Ramos (cell line): ENCODE measurements around the gene FANK1.
"Not testable (repeated sequence)": the region's sequence is repeated elsewhere in the genome, so short reads cannot be mapped to it uniquely, and the experiment has no call there.

ENCODE experiments used
- in situ Hi-C: fragments of 300-500 bp; cut with MboI; formaldehyde crosslinking; loops from one replicate; pipeline ENCODE4 v1.14.3; 2022; ENCODE audit warnings: low sequenced_read_pairs; ENCODE audit not compliant: unreplicated experiment

FANK1 gene

DNA sequence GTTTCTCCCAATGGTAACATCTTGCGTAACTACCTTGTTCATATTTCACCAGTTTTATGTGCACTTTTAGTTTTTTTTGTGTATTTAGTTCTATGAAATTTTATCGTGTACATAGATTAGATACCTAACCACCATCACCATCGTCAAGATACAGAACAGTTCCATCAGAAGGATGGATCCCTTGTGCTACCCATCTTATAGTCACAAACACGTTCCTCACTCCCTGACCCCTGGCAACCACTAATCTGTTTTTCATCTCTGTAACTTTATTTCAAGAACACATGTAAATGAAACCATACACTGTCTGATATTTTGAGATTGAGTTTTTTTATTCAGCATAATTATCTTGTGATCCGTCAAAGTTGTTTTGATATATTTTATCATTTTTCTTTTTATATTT is 29.9 kb downstream of the FANK1 start:
- in situ Hi-C loops = no loop called here

DNA sequence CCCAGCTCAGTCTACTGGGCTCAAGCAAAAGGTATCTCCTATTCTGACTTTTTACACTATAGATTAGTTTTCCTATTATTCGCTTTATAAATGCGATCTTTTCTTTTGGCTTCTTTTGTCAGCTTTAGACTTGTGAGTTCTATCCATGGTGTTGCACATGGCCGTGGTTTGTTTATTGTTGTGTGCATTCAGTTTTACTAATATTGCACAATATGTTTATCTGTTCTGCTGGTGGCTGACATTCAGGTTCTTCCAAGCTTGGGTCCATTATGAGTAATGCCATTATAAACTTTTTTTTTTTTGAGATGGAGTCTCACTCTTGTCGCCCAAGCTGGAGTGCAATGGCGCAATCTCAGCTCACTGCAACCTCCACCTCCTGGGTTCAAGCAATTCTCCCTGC is 30.9 kb downstream of the FANK1 start:
- in situ Hi-C loops = not testable (repeated sequence)

DNA sequence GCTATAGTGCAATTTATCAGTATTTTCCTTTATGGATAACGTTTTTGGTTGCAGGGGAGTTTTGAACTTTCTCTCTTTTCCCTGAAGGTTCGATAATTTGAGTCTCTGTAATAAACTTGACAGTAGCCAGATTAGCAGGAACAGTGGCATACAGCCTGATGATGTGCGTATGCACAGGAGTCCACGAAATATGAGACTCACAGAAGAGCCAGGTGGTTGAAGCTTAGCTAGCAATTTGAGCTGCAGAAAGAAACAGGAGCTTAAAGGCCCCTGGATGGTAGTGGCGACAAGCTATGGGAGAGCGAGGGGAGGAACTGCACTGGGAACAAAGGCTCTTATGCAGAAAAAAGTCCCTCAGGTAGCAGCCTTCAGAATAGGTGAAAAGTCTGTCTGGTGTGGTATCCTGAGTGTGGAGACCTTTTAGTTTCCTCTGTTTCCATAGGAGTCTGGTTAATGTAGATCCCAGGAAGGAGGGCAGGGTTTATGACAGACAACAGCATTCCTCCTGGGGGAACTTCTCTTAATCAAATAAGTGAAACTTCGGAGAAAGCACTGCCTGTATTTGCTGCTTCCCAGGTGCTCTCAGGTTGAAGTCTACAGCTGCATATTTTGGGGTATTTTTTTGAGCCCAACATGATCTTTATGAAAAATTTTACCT is 32.7 kb downstream of the FANK1 start:
- in situ Hi-C loops = no loop called here

DNA sequence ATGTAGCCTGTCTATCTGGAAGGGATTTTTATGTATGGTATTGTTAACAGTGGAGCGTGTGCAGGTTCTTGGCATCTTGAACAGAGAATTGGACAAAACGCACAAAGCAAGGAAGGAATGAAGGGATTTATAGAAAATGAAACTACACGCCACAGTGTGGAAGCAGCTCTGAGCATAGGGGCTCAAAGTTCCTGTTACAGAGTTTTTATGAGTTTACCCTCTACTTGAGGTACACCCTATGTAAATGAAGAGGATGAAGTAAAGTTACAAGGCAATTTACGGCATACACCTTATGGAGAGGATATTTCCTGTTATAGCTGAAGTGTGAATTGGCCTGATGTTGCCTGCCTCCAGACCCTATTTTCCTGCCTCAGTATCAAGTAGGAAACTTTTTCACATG is 33.3 kb downstream of the FANK1 start:
- in situ Hi-C loops = no loop called here

DNA sequence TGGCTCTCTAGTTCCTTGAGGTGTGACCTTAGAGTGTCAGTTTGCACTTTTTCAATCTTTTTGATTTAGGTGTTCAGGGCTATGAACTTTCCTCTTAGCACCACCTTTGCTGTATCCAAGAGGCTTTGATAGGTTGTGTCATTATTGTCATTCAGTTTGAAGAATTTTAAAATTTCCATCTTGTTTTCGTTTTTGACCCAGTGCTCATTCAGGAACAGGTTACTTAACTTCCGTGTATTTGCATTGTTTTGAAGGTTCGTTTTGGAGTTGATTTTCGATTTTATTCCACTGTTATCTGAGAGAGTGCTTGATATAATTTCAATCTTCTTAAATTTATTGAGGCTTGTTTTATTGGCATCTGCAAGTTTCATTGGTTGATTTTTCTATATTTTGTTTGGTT is 37.3 kb downstream of the FANK1 start:
- in situ Hi-C loops = no loop called here

DNA sequence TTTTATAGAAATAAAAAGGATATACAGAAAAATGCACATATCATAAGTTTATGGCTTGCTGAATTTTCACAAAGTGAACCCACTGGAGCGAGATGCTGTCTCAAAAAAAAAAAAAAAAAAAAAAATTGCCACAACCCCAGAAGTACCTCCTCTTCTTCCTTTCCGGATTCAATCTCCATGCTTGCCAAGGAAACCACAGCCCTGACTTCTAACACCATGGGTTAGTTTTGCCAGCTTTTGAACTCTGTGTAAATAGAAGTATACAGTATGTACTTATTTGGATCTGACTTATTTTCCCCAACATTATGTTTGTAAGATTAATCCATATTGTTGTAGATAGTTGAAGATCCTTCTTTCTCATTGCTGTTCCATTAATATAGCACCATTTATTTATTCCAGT is 40.0 kb downstream of the FANK1 start:
- in situ Hi-C loops = no loop called here

DNA sequence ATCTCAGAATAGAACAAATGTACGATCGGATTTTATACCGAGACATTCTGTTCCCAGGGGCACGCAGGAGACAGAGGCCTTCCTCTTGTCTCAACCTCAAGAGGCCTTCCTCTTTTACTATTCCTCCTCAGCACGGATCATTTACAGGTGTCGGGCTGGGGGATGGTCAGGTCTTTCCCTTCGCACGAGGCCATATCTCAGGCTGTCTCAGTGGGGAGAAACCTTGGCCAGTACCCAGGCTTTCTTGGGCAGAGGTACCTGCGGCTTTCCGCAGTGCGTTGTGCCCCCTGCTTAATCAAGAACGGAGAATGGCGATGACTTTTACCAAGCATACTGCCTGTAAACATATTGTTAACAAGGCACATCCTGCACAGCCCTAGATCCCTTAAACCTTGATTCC is 44.2 kb downstream of the FANK1 start:
- in situ Hi-C loops = no loop called here

DNA sequence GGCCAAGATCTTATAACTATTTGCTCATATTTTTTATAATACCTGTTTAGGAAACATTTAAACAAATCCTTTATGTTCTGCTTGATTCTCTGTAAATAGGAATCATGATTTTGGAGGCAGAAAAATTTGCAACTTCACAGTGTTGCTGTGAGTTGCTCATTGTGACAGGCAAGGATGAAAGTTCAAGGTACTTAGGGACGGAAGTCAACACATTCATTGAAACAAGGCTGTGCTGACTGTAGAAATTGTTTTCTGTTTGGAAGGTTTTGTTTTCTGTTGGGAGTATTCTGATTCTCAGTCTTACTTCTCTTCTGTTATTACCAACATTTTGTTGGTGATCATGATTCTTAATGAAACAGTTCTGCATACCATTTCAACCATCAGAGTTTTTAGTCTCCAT is 54.9 kb downstream of the FANK1 start:
- in situ Hi-C loops = no loop called here

DNA sequence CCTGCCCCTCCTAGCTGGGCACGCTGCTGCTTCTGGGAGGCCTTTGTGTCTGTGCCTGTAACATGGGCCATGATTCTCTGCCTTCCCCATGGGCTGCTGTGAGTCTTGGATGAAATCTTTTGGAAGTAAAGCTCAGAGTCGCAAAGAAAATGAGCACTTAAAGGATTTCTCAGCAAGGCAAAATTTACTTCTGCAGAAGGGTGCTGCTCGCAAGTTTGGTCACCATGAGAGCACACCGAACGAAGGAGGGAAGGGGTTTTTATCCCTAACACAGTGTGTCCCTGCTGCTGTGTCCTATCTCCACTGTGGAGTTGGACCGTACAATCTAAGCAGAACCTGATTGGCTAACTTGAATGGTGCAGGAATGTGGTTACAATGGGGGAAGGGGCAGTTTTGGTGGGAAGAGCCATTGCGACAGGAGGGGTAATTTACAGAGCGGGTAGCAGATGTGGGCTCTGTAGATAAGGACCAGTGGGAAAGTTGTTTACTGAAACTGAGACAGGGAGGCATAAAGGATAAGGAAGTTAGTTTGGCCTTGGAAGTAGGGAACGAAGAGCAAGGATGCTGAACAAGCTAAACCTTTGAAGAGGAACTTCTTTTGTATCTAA is 57.5 kb downstream of the FANK1 start:
- in situ Hi-C loops = no loop called here

DNA sequence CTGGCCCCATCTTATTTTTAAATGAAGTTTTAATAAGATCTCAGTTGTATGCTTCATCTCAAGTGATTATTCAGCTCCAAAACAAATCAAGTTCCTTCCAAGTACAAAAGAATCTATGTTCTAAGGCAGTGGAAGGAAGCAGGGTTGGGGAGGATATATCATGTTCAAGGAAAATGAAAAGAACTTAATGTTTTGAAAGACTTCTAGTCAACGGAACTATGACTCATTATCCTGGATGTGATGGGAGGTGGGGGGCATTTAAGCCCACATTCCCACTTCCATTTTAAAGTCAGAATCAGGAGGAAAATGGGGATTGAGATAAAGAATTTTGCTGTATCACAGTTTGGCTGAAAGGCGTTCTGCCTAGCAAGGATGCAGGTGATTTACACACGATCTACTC is 59.4 kb downstream of the FANK1 start:
- in situ Hi-C loops = no loop called here

DNA sequence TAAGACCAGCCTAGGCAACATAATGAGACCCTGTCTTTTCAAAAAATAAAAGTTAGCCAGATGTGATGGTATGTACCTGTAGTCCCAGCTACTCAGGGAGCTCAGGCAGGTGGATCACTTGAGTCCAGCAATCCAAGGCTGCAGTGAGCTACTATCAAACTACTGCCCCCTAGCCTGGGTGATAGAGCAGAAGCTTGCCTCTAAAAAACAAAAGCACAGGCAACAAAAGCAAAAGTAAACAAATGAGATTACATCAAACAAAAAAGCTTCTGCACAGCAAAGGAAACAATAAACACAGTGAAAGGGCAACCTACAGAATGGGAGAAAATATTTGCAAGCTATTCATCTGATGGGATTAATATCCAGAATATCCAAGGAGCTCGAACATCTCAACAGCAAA is 65.4 kb downstream of the FANK1 start:
- in situ Hi-C loops = no loop called here

DNA sequence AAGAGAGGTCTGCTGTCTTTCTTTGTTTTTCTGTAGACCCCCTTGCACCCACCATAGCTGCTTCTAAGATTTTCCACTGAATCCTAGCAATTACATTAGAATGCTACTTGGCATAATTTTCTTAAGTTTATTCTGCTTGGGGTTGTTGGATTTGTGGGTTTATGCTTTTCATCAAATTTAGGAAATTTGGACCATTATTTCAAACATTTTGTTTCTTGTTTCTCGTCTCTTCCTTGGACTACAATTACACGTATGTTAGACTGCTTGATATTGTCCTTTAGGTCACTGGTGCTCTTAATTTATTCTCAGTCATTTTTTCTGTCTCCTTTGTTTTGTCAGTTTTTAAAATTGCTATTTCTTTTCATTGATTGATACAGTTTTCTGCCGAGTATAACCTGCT is 65.8 kb downstream of the FANK1 start:
- in situ Hi-C loops = no loop called here

DNA sequence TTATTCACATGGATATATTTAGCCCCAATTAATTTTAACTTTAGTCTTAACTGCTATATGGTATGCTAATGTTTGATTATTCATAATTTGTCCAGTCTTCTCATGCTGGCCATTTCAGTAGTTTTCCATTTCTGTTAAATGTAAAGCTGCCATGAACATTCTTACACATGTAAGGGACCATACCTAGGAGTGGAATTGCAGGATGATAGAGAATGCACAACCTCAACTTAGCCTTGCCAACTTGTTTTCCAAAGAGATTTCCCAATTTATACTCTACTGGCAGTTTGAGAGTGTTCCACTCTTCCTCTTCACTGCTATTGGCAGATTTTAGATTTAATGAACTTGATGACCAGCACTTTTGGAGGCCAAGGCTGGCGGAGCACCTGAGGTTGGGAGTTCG is 68.2 kb downstream of the FANK1 start:
- in situ Hi-C loops = no loop called here

DNA sequence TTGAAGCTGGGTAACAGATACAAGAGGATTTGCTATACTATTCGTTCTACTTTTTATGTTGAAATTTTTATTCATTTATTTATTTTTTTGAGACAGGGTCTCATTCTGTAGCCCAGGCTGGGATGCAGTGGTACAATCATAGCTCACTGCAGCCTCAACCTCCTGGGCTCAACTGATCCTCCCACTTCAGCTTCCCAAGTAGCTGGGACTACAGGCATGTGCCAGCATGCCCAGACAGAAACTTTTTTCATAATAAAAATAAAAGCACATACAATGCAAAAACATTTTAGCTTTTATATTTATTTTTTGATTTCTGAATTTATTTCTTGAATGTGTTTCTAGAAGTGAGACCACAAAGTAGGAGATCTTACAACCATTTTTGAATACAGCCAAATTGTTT is 71.2 kb downstream of the FANK1 start:
- in situ Hi-C loops = no loop called here

DNA sequence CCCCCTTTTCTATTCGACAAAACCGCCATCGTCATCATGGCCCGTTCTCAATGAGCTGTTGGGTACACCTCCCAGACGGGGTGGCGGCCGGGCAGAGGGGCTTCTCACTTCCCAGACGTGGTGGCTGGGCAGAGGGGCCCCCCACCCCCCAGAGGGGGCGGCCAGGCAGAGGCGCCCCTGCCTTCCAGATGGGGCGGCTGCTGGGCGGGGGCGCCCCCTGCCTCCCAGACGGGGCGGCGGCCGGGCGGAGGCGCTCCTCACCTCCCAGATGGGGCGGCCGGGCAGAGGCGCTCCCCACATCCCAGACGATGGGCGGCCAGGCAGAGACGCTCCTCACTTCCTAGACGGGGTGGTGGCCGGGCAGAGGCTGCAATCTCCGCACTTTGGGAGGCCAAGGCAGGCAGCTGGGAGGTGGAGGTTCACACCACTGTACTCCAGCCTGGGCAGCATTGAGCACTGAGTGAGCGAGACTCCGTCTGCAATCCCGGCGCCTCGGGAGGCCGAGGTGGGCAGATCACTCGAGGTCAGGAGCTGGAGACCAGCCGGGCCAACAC is 73.8 kb downstream of the FANK1 start:
- in situ Hi-C loops = not testable (repeated sequence)

DNA sequence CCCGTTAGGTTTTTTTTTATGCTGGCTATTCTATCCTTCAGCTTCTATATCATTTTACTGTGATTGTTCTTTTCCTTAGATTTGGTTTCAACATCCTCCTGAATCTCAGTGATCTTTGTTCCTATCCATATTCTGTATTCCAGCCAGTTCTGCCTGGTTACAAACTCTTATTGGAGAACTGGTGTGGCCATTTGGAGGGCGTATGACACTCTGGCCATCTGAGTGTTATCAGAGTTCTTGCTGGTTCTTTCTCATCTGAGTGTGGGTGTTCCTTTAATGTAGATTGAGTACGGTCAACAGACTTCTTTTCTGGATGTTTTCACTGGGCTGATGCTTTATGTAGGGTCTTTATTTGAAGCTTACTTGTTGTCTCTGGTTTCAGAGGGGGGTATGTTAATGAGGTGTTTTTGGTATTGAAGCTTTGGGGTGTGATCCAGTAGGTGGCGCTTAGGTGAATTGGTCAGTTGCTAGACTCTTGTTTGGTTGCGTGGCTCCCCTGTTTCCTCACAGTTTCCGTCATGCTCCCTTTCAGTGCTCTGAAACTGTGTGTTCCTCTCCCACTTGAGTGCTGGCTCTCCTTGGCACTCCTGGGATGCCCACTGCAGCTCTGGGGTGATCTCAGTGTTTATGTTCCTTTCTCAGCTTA is 80.7 kb downstream of the FANK1 start:
- in situ Hi-C loops = loop anchor here (25.0 kb wide), 1 partner anchor 535 kb away; no protein-coding TSS in a partner anchor

DNA sequence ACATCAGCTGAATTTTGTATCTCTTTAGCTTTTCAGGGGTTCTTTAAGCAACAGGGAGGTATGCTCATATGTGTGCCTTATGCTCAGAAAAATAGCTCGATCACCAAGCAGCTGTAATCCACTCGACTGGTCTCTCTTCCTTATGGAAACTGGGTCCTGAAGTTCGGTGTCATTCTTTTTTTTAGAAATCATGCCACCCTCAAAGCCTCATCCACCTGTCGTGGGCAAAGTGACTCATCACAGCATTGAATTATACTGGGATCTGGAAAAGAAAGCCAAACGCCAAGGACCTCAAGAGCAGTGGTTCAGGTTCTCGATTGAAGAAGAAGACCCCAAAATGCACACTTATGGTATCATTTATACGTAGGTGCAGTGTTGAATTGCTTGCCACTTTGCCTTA is 83.6 kb downstream of the FANK1 start:
- in situ Hi-C loops = loop anchor here (25.0 kb wide), 1 partner anchor 532 kb away; no protein-coding TSS in a partner anchor

DNA sequence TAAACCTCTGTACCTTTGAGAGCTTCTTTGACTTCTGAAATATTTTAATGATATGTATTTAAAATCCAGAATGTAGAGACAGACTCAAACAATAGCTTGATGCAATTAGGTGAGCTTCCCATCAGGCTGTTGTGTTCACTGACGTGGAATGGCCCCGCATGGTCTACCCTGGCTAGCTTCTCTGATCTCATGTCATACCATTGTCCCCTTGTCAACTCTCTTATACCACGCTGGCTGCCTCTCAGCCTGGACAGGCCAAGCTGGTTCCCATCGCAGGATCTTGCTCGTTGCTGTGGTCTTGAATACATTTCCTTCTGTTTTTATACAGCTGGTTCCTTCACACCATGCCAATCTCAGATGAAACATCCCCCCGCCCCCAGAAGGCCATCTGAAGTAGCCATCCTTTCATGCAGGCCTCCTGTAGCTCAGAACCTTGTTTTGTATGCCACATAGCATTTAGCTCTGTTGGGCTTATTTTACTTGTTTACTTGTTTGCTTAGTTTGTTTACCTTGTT is 84.2 kb downstream of the FANK1 start:
- in situ Hi-C loops = loop anchor here (25.0 kb wide), 1 partner anchor 532 kb away; no protein-coding TSS in a partner anchor

DNA sequence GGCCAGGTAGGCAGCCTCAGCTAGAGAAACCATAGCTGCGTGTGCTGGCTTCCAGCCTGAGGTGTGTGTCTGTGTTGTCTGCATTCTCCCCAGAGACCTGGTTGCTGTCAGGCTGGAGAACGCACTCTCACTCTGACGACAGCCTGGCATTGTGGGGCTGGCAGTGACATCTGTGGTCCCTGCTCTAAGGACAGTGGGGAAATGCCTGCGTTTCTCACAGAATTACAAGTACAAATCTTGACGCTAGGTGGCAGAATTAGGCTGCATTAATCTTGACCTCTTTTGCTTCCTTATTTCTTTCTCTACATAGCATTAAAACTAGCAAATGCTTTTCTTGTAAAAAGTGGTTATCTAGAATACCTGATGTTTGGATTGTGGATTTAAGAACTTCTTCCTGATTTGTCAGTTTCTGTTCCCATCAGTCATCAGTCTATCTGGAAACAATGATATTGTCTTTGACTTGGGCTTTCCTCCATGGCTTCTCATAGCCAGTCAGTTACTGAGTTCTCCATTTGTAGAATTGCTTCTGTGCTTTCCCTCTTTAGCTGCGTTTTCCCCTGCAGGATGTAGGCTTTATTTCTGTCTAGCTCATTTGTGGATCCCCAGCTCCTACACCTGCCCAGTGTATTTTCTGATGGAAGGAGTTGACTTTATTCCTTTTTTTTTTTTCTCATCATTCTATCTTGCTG is 86.0 kb downstream of the FANK1 start:
- in situ Hi-C loops = loop anchor here (25.0 kb wide), 1 partner anchor 530 kb away; no protein-coding TSS in a partner anchor

DNA sequence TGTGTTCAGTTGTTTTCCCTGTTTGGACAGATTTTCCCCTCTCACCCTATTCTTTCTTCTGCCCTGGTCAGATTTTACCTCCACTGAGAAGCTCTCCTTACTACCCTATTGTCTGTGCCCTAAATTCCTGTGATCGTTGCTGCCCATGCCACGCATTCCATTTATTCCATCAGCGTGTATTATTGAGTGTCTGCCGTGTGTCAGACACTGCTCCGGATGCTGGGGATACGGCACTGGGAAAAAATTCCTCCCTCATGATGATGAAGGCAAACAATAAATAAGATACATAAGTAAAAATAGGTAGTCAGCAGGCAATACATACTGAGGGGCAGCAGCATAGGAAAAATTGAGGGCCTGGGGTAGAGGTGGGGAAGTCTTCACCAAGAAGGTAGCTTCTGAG is 86.8 kb downstream of the FANK1 start:
- in situ Hi-C loops = loop anchor here (25.0 kb wide), 1 partner anchor 529 kb away; no protein-coding TSS in a partner anchor
